ENCODE results near the gene CCDC17. TPM values are rescaled to one million over a fixed set of nuclear protein-coding genes. Genes with fewer than 3 reads are reported as not detected.

Gene CCDC17
- 5.2 TPM for total RNA-seq

DNA sequence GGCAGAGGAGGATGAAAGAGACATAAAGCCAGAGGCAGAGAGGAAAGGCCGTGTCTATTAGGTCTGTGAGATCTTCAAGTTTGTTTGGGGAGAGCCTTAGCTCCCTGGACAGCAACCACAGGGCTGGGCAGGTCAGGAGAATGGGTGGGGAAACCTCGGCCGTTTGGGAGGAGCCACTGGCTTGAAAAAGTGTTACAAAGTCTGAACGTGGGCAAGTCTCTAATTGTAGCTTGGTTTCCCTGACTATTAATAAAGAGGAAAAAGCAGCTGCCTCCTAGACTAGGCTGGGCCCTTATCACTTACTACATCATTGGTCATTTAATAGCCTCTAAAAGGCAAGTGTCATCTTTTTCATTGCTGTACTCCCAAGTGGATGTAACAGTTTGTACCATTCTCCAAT is at the start of gene CCDC17:
TSS of gene CCDC17 (minus strand) at position 83 of the 400 bp plus-strand sequence. CDS start 145 bp downstream, outside the sequence.
- DNase-seq (ENCODE audit: low spot score) = no peak
- intact Hi-C loops (cut with DNase I) = no loop called here
- ATAC-seq = peak; percentile 57

DNA sequence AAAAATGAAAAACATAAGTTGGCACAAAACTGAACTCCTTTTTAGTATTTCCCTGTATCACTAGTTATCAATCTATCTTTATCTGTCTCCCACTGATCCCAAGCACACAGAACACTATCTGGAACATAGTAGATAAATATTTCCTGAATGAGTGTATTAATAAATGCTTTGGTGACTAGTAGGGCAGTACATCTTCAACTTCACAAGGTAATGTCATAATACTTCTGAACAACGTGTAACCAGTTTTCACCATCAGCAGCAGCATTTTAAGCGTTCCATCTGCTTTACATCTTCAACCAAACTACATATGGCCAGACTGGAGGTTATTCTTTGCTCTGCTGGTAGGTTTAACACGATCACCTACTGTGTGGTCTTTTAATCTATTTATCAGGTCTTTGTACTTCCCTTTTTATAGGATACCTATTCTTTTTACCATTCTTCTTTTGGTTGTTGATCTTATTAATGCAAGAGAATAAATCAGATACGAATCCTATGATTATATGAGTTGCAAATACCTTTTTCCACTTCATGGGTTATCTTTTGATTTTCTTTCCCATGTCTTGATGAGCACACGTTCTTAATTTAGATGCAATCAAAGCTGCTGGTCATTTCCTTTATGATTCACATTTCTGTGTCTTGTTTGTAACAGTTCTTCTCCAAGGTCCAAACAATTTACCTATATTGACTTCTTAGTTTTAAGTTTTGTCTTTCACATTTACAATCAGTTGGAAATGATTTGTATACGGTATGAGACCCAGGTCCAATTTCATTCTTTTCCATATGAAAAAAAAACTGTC is 46.2 kb upstream of the CCDC17 start:
- no peak for ATAC-seq
- intact Hi-C loops (cut with DNase I) = no loop called here

GRCh38 chr1:45669379-45669778 is 45.5 kb upstream of the CCDC17 start:
- DNase-seq (ENCODE audit: low spot score) (no peak), ATAC-seq (no peak)
- intact Hi-C loops (cut with DNase I) = no loop called here

More for the DNA sequence above, 46.2 kb upstream of the CCDC17 start:
- no peak for DNase-seq (ENCODE audit: low spot score)

GRCh38 chr1:45668526-45668925 is 44.7 kb upstream of the CCDC17 start:
- DNase-seq (ENCODE audit: low spot score) (no peak), ATAC-seq (no peak)
- intact Hi-C loops (cut with DNase I) = no loop called here

GRCh38 chr1:45667321-45668111 is 43.7 kb upstream of the CCDC17 start:
- DNase-seq (ENCODE audit: low spot score) (no peak), ATAC-seq (no peak)
- intact Hi-C loops (cut with DNase I) = no loop called here

DNA sequence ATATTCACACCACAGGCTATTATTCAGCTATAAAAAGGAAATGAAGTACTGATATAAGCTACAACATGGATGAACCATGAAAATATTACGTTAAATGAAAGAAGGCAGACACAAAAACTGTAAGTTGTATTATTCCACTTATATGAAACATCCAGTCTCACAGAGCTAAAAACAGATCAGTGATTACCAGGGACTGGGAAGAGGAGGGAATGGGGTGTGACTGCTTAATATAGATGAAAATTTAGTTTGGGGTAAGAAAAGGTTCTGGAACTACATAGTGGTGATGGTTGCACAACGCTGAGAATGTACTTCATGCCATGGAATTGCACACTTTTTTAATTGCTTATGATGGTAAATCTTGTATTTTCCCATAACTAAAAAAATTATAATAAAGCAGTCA is 43.0 kb upstream of the CCDC17 start:
- intact Hi-C loops (cut with DNase I) = no loop called here
- no peak for DNase-seq (ENCODE audit: low spot score)
- ATAC-seq = no peak

- intact Hi-C loops (cut with DNase I) = no loop called here
- ATAC-seq (no peak), DNase-seq (ENCODE audit: low spot score) (no peak)
Observed at GRCh38 chr1:45660336-45660735, 36.5 kb upstream of the CCDC17 start.

GRCh38 chr1:45659222-45659621 is 35.4 kb upstream of the CCDC17 start:
- intact Hi-C loops (cut with DNase I) = no loop called here
- ATAC-seq (no peak), DNase-seq (ENCODE audit: low spot score) (no peak)

DNA sequence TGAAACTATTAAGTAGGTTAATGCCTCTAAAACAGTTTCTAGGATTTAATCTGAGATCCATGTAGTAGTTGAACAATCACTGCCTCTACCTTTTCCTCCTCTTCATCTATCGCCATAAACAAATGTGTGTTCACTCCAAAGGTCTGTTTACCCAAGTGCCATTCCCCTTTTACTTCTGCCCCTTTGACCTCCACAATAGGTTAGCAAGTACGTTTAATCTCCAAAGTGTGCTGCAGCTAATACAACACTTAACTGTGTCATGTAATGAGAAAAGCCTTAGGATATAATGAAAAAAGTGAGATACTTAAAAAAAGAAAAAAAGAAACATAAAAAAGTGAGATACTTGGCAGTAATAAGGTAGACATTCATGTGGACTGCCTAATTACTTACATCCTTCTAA is 34.3 kb upstream of the CCDC17 start:
- intact Hi-C loops (cut with DNase I) = no loop called here
- DNase-seq (ENCODE audit: low spot score) = no peak
- ATAC-seq = no peak

DNA sequence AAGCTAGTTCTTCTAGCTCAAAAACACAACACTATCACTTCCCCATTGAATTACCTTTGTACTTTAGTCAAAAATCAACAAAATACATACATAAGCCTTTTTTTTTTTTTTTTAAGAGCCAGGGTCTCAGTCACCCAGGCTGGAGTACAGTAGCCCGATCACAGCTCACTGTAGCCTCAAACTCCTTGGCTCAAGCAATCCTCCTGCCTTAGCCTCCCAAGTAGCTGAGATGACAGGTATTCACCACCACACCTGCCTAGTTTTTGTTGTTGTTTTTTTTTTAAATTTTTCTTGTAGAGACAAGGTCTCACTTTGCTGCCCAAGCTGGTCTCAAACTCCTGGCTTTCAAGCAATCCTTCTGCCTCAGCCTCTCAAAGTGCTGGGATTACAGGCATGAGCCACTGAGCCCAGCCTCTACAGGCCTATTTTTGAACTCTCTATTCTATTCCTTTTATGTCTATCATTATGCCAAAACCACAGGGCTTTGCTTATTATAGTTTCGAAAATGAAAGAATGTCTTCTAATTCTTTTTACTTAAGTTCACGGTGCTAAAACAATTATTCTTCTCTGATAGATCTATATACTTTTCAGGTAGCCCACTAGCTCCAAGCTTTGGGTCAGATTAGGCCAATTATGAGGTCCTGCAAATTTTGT is 32.8 kb upstream of the CCDC17 start:
- intact Hi-C loops (cut with DNase I) = no loop called here
- ATAC-seq (no peak), DNase-seq (ENCODE audit: low spot score) (no peak)

DNA sequence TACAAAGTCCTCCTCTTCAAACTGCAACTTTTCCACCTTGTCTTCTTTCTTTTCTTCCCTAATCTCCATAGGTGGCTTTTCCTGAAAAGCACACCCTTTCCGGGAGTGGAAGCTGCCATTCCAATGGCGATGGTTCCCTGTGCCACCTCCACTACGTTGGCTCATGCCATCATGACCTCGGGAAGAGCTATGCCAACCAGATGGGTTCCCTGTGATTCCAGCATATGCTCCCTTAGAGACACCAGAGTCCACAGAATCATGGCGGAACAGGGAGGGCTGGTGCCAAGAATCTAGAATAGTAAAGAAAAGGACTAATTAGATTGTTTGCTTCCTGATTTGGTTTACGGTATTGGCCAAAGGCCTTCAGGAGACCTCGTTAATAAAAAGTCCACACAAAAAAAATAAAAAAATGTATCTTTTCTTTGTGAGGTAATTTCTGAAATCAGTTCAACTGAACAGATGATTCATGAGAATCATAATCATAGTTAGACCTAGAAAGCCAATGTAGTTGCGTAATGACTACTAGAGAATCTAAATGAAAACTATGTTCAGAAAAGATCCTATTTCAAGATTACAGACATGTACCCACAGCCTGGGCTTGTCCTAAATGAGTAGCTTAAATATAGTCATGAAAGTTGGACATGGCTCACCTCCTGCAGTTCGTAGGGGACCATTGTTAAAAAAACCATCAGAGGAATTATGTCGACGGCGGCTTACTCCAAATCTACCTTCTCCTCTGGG is 30.9 kb upstream of the CCDC17 start:
- no peak for ATAC-seq
- DNase-seq (ENCODE audit: low spot score) = no peak
- intact Hi-C loops (cut with DNase I) = no loop called here

GRCh38 chr1:45647248-45648021 is 23.6 kb upstream of the CCDC17 start:
- ATAC-seq = no peak
- intact Hi-C loops (cut with DNase I) = no loop called here

GRCh38 chr1:45644661-45645060 is 20.8 kb upstream of the CCDC17 start:
- ATAC-seq = no peak
- intact Hi-C loops (cut with DNase I) = no loop called here
- DNase-seq (ENCODE audit: low spot score) = no peak

More at GRCh38 chr1:45647248-45648021, 23.6 kb upstream of the CCDC17 start:
- no peak for DNase-seq (ENCODE audit: low spot score)

DNA sequence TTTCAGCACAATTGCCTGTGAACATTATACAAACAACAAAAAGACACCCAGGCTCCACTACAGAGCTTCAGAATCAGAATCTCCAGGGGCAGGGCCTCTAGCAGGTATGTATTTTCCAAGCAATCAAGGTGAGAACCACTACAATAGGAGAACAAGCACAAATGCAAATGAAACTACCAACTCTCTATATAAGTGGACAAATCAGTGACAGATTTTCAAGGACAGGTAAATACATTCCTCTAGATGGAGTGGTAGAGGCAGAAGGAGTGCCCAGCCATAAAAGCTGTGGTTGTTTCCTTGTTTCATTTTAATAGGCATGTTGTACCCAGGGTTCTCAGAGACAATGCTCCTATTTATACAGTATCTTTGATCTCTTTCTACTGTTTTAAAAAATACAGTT is 20.1 kb upstream of the CCDC17 start:
- no peak for ATAC-seq
- intact Hi-C loops (cut with DNase I) = no loop called here
- DNase-seq (ENCODE audit: low spot score) = no peak

GRCh38 chr1:45643321-45643720 is 19.5 kb upstream of the CCDC17 start:
- intact Hi-C loops (cut with DNase I) = no loop called here
- DNase-seq (ENCODE audit: low spot score) (no peak), ATAC-seq (no peak)

- no peak for DNase-seq (ENCODE audit: low spot score)
- intact Hi-C loops (cut with DNase I) = no loop called here
- no peak for ATAC-seq
Observed at GRCh38 chr1:45640293-45640692, 16.4 kb upstream of the CCDC17 start.

- intact Hi-C loops (cut with DNase I) = no loop called here
- no peak for DNase-seq (ENCODE audit: low spot score)
- ATAC-seq = no peak
Observed at GRCh38 chr1:45635211-45635610, 11.4 kb upstream of the CCDC17 start.

- ATAC-seq (no peak), DNase-seq (ENCODE audit: low spot score) (no peak)
- intact Hi-C loops (cut with DNase I) = no loop called here
Observed at GRCh38 chr1:45630429-45630828, 6.6 kb upstream of the CCDC17 start.

Data from sciatic nerve (tissue), 2 donors.